H4 (cell line): ENCODE measurements around the gene DCTN3. TPM values are rescaled to one million over a fixed set of nuclear protein-coding genes. Genes with fewer than 3 reads are reported as not detected.

ENCODE experiments used
- DNase-seq: peaks from one replicate; pipeline ENCODE4 v3.0.0-alpha.2; 2015; ENCODE audit warnings: low spot score
- total RNA-seq: library from RNA; depleted of rRNA; stranded (reverse); fragments of >200 nt; shearing (Covaris generic); gene quantifications from 2 replicates; pipeline ENCODE4 v1.2.3, GENCODE V29; 2014; rRNA removed

Gene DCTN3
- 153 and 168 TPM in 2 replicates for total RNA-seq

- peak; percentile 98 for DNase-seq
These were observed at the start of gene DCTN3 for GRCh38 chr9:34620061-34620994. DCTN3 (minus strand) TSS chr9:34620495; CDS start chr9:34620464, 31 bp downstream.

DNA sequence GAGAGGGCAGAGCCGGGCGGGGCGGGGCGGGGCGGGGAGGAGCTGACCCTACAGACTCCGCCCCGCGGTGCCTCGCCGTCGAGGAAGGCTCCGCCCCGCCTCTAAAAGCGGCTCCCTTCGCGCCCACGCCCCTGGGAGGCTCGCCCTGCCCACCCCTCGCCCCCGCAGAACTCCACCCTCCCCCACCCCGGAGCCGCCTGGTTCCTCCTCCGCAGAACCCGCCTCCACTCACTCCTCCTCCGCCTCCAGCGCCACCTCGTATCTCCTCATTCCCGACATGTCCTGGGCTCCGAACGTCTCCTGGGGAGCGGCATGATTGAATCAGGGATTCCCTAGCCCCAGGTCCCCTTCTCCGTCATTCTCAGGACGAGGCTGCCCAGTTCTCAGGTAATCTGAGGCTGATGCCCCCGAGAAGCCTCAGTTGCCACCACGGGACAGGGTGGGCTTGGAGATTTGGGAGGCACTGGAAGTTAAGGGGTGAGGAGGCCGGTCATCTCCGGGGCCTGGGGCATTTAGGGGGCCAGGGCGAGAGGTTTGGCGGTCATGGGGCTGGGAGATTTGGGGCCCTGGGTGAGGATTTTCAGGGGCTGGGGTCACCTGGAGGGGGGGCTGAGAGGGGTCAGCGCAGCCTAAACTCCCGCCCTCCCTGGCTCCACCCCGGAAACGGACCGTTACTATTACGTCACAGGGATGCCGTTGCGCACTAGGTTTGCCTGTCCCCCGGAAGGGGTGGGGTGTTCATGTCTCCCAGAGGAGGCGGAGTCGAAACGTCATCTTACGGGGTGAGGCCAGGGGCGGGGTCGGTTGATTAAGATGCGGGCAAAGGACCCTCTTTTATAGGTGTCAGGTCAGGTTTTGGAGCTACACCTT, 45.3 kb upstream of the DCTN3 start:
- DNase-seq, result peak; percentile 96

GRCh38 chr9:34665067-34665380, 44.7 kb upstream of the DCTN3 start:
- DNase-seq, result no peak

- peak; percentile 81 for DNase-seq
These were observed 44.2 kb upstream of the DCTN3 start for GRCh38 chr9:34664281-34665066.

DNA sequence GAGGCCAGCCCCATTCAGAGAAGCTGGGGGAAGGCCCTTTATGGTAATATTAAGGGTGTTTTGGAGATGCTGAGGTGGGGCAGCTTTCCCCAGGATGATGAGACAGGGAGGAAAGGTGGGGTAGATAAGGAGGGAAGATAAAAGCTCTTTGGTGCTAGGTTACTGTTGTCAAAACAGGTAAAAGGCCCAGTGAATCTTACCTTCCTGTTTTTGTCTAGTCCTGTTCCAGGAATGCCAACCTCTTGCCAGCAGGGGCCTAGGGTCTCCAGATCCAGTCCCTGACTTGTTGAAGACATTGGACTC, 43.0 kb upstream of the DCTN3 start:
- no peak for DNase-seq

DNA sequence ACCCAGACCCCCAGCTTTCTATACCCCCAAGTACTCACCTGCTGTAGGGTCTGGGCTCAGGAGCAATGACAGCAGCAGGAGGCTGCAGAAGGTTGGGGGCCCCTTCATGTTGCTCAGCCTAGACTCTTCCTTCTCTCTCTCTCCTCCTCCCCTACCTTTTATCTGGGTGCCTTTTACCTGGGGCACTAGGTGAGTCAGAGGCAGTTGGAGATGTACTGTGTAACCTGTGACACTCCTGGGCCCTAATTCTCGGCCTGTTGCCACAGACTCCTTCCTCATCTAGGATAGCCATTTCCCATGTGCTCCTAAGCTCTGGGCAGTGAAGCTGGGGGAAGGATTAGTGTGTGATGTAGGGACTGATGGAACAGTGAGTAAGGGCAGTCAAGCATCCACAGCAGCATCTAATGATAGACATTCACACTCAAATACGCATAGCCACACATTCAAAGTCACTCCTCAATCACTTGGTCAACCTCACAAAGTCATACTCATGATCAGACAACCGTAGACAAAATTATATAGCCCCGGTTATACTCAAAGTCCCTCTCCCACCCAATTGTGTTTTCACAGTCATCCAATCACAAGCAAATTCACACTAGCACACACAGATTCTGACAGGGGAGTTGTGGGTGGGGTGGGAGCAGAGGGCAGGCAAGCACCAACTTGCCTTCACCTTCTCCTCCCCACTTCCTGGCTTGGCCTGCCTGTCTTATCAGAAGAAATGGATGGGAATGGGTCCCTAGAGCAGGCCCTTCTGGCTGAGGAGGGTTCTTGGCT, 42.4 kb upstream of the DCTN3 start, which contains the start of gene CCL27:
Gene CCL27, minus strand, starts transcription at position 132 of the 777 bp plus-strand sequence. Its CDS starts 24 bp downstream, at position 108.
- DNase-seq, result no peak

GRCh38 chr9:34659592-34660253, 39.4 kb upstream of the DCTN3 start:
- no peak for DNase-seq

DNA sequence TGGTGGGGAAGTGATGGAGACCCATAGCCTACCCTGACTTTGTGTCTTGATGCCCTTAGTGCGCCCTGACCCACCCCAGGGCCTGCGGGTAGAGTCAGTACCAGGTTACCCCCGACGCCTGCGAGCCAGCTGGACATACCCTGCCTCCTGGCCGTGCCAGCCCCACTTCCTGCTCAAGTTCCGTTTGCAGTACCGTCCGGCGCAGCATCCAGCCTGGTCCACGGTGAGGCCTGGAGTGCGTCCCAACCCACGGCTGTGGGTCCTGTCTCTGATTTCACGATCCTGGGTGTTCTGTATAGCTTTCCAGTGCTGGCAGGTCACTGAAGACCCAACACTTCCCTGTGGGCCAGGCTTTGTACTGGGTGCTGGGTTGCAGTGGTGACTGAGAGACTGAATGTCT, 38.2 kb upstream of the DCTN3 start:
- no peak for DNase-seq

GRCh38 chr9:34656992-34657391, 36.7 kb upstream of the DCTN3 start:
- DNase-seq, result no peak

DNA sequence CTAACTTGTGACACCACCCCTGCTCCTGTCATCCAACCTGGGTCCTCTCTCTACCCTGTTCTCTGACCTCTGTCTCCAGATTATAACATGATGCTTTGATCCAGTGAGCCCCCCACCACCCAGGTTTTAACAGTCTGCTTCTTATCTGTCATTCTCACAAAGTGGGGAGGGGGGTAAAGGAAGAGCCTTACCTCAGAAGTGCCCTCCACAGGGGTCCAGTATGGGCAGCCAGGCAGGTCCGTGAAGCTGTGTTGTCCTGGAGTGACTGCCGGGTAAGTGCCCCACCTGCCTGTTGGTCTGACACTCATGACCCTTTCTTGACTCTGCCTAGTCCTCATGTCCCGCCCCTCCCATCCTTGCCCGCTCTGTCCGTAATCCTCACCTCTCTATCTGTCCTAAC, 35.1 kb upstream of the DCTN3 start:
- no peak for DNase-seq

DNA sequence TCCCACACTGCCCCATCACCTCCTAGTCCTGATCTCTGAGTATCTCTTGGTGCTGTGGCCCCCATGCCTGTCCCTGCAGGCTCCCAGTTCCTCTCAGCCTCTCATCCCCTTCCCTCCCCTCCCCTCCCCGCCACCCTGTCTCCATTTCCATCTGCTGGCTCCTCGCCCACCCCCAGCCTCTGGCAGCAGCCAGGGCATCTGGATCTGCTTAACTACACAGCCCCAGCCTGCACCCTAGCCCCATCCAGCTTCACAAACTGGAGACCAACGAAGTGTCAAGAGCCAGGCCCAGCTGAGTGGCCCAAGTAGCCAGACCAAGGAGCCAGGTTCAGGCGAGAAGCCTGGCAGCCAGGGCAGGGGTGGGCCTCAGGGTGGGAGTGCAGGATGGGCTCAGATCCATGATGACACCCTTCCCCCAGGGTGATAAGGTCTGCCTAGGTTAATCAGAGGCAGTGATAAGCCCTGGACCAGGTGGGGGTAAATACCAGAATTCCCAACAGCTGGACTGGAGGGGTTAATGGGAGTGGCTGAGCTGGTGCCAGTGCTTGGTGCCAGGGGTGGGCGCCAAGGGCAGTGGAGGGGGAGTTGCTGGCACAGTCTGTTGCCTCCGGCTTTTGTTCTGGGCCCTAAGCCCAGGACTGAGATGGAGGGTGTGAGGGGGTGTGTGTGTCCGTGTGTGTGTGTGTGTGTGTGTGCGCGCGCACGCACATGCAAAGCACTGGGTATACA, 34.2 kb upstream of the DCTN3 start:
- no peak for DNase-seq

- DNase-seq, result no peak
These were observed 33.1 kb upstream of the DCTN3 start for GRCh38 chr9:34653151-34654072.

DNA sequence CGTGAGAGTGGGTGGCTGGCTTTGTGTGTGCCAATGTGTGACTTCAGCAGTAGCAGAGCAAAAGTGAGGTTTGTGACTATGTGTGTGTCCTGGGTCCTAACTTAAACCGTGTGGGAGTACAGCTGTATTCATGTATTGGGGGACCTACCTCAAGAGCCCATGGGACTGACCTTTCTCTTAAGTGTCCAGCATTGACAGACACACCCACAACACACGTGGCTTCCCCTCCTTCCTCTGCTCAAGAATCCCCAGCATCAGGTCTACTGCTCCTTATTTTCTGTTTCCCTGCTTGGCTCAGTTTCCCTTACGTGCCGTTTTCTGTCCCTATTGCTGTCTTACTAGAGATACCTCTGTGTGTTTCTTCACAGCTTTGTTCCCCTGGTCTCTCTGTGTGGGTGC, 32.3 kb upstream of the DCTN3 start:
- DNase-seq, result no peak

DNA sequence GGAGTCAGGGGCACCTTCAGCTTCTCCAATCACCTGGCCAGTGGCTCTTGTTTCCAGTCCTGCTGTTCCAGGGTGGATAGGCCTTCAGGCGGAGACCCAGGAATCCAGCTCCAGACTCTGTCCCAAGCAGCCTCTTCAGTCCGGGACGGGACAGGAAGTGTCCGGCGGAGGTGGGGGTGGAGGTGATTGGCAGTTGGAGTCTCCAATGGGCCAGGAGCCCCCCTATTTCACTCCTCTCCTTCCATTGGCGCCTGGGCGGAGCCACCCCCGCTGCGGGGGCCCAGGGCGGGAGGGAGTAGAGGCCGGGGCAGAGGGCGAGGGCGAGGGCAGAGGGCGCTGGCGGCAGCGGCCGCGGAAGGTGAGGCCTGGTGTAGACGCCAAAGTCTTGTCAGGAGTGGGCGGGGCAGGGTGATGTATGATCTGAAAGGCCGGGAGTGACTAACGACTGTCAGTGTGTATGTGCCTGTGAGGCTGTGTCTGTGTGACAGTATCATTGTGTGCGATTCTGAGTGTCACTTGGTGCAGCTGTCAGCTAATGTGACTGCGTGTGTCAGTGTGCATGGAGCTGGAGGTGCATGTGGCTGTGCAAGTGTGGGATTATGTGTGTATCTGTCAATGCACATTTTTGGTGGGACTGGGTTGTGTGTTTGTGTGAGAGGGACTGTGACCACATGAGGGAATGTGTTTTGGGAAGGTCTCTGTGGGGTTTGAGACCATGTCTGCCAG, 31.7 kb upstream of the DCTN3 start, which contains the start of gene IL11RA:
Gene IL11RA, plus strand, starts transcription at position 310 of the 726 bp plus-strand sequence. CDS start 3,033 bp downstream, outside the sequence.
- peak; percentile 72 for DNase-seq

GRCh38 chr9:34651321-34651720, 31.0 kb upstream of the DCTN3 start:
- no peak for DNase-seq

DNA sequence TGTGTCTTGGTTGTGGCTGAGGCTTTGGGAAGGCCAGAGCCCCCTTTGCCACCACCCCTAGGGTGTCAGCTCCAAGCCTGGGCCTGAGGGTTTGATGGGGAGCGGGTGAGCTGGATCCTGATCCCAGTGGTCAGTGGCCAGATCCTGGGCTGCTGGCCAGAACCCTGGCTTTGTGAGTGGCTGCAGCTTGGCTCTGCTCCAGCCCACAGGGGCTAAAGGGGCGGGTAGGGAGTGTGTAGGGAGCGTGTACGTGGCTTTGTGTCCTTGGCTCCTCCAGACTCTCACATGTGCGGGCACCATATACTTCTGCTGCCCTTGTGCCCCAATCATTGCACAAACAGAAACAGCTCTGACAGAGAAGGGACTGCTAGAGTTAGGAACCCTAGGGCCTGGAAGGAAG, 30.5 kb upstream of the DCTN3 start:
- DNase-seq, result no peak

GRCh38 chr9:34648673-34649072, 28.4 kb upstream of the DCTN3 start:
- no peak for DNase-seq

GRCh38 chr9:34647651-34648050, 27.4 kb upstream of the DCTN3 start:
- no peak for DNase-seq
